SK-N-SH (cell line): ENCODE measurements around the gene SPEM3. TPM values are rescaled to one million over a fixed set of nuclear protein-coding genes. Genes with fewer than 3 reads are reported as not detected.

Experiments used
- CTCF ChIA-PET: fragments of 300-600, 350-600 bp; formaldehyde crosslinking; extraction: SDS; loops from one replicate; lab custom pipeline; 2021; lab: Yijun Ruan, JAX
- POLR2A ChIA-PET: fragments of 350-600 bp; sonication (Branson Sonifier 250); formaldehyde crosslinking; extraction: SDS; loops from one replicate; lab custom pipeline; 2020; ENCODE audit warnings: antibody characterized with exemption, inconsistent platforms; lab: Yijun Ruan, JAX
- DNase-seq: peaks from one replicate; pipeline ENCODE4 v3.0.0; 2012
- H2AFZ ChIP-seq: fragments of 200-600 bp; sonication (generic); 2 replicates; pipeline ENCODE4 v1.8.1; 2016; ENCODE audit warnings: antibody characterized with exemption, mild to moderate bottlenecking, low read depth
- H3F3A ChIP-seq: fragments of 200-600 bp; sonication (generic); replicated peaks from 2 replicates; pipeline ENCODE3; 2016; ENCODE audit warnings: antibody characterized with exemption, mild to moderate bottlenecking; ENCODE audit not compliant: insufficient read depth
- H3K27ac ChIP-seq, 2 experiments: fragments of 200-500 bp in 1 of 2; fragments of 200-600 bp in 1 of 2; sonication (Bioruptor generic) in 1 of 2; sonication (generic), shearing (Covaris generic) in 1 of 2; 2 replicates each; pipeline versions ENCODE4 v1.5.1 to v1.6.1; 2014 to 2016; ENCODE audit warnings: low read depth in 2 of 2, inconsistent platforms in 1 of 2, low read length in 1 of 2, mild to moderate bottlenecking in 1 of 2, mixed read lengths in 1 of 2
- H3K27me3 ChIP-seq: fragments of 200-600 bp; sonication (generic), shearing (Covaris generic); 2 replicates; pipeline ENCODE4 v1.6.1; 2016; ENCODE audit warnings: mixed run types; ENCODE audit not compliant: insufficient read depth
- H3K36me3 ChIP-seq, 2 experiments: fragments of 200-500 bp in 1 of 2; fragments of 200-600 bp in 1 of 2; sonication (Bioruptor generic) in 1 of 2; sonication (generic) in 1 of 2; replicated peaks in 1 of 2; 2 replicates each; pipeline versions ENCODE3 to v1.5.1; 2014 to 2016; ENCODE audit warnings: low read length in 1 of 2, mild to moderate bottlenecking in 1 of 2; ENCODE audit not compliant: insufficient read depth in 2 of 2, control insufficient read depth in 1 of 2
- H3K4me1 ChIP-seq, 2 experiments: fragments of 200-500 bp in 1 of 2; fragments of 200-600 bp in 1 of 2; sonication (Bioruptor generic) in 1 of 2; sonication (generic), shearing (Covaris generic) in 1 of 2; 2 replicates each; pipeline versions ENCODE4 v1.5.1 to v1.6.1; 2014 to 2016; ENCODE audit warnings: low read depth in 1 of 2, low read length in 1 of 2, mixed run types in 1 of 2; ENCODE audit not compliant: insufficient read depth in 2 of 2, control insufficient read depth in 1 of 2
- H3K4me2 ChIP-seq: fragments of 200-600 bp; sonication (generic), shearing (Covaris generic); 2 replicates; pipeline ENCODE4 v1.6.1; 2017; ENCODE audit warnings: mixed run types
- H3K4me3 ChIP-seq, 2 experiments: fragments of 200-500 bp in 1 of 2; fragments of 200-600 bp in 1 of 2; sonication (Bioruptor generic) in 1 of 2; sonication (generic), shearing (Covaris generic) in 1 of 2; 2 replicates each; pipeline versions ENCODE4 v1.5.1 to v1.8.1; 2014 to 2016; ENCODE audit warnings: low read depth in 2 of 2, inconsistent platforms in 1 of 2, low read length in 1 of 2, mild to moderate bottlenecking in 1 of 2, mixed read lengths in 1 of 2, moderate library complexity in 1 of 2
- H3K79me2 ChIP-seq: fragments of 200-600 bp; sonication (generic); 2 replicates; pipeline ENCODE4 v1.8.1; 2017; ENCODE audit warnings: mild to moderate bottlenecking; ENCODE audit not compliant: insufficient read depth
- H3K9ac ChIP-seq: fragments of 200-600 bp; sonication (generic); 2 replicates; pipeline ENCODE4 v1.6.1; 2017; ENCODE audit warnings: mixed run types
- H3K9me2 ChIP-seq: fragments of 200-600 bp; sonication (generic); 2 replicates; pipeline ENCODE4 v1.6.1; 2017; ENCODE audit warnings: mixed run types
- H3K9me3 ChIP-seq: fragments of 200-600 bp; sonication (generic); 2 replicates; pipeline ENCODE4 v1.6.1; 2017; ENCODE audit warnings: mixed run types, mild to moderate bottlenecking, moderate library complexity
- H4K20me1 ChIP-seq: fragments of 200-600 bp; sonication (generic); 2 replicates; pipeline ENCODE4 v1.6.1; 2017; ENCODE audit warnings: mild to moderate bottlenecking, mixed run types; ENCODE audit not compliant: insufficient read depth
- ELF1 ChIP-seq: IDR thresholded peaks from 2 replicates; pipeline ENCODE4 v1.4.0; 2012
- EP300 ChIP-seq, 2 experiments: IDR thresholded peaks; 2 replicates each; pipeline versions ENCODE4 v1.4.0 to v1.6.1; 2012; ENCODE audit warnings: borderline replicate concordance in 1 of 2, low read depth in 1 of 2, low read length in 1 of 2
- EZH2phosphoT487 ChIP-seq: fragments of 200-600 bp; sonication (generic); IDR thresholded peaks from 2 replicates; pipeline ENCODE4 v1.6.1; 2017; ENCODE audit warnings: low read depth, mixed run types, mild to moderate bottlenecking, antibody characterized with exemption, moderate library complexity, borderline replicate concordance
- FOXJ3 ChIP-seq: sonication (generic); formaldehyde crosslinking; IDR thresholded peaks from 2 replicates; pipeline ENCODE4 v1.5.1; 2020; ENCODE audit warnings: mild to moderate bottlenecking, missing genetic modification reagents
- FOXM1 ChIP-seq: IDR thresholded peaks from 2 replicates; pipeline ENCODE4 v1.4.0; 2012; ENCODE audit warnings: low read depth, mild to moderate bottlenecking
- MXI1 ChIP-seq: IDR thresholded peaks from 2 replicates; pipeline ENCODE4 v1.6.1; 2012; ENCODE audit warnings: mild to moderate bottlenecking, low read depth, low read length, improper control_type of control experiment
- NRF1 ChIP-seq: IDR thresholded peaks from 2 replicates; pipeline ENCODE4 v1.6.1; 2012; ENCODE audit warnings: low read depth, mild to moderate bottlenecking, low read length
- RAD21 ChIP-seq: IDR thresholded peaks from 2 replicates; pipeline ENCODE4 v1.6.1; 2012; ENCODE audit warnings: mild to moderate bottlenecking, low read length
- RCOR1 ChIP-seq: fragments of 150-350 bp; IDR thresholded peaks from 2 replicates; pipeline ENCODE4 v1.6.1; 2017; ENCODE audit warnings: antibody characterized with exemption, low read length
- RXRA ChIP-seq: IDR thresholded peaks from 2 replicates; pipeline ENCODE4 v1.4.0; 2012; ENCODE audit warnings: low read depth, mild to moderate bottlenecking, borderline replicate concordance
- TAF1 ChIP-seq: IDR thresholded peaks from 2 replicates; pipeline ENCODE4 v1.6.1; 2012; ENCODE audit warnings: low read depth, mild to moderate bottlenecking, low read length, moderate library complexity, borderline replicate concordance
- TEAD4 ChIP-seq: IDR thresholded peaks from 2 replicates; pipeline ENCODE4 v1.4.0; 2012; ENCODE audit warnings: mild to moderate bottlenecking, borderline replicate concordance; ENCODE audit not compliant: insufficient read depth
- WGBS: methylation state at CpG from one replicate; pipeline ENCODE4 v1.1.6; 2017; ENCODE audit warnings: low lambda C conversion rate; 5-methylcytosine and 5-hydroxymethylcytosine counted together
- polyA plus RNA-seq, 3 experiments: library from polyadenylated mRNA; depleted of rRNA; stranded (reverse); fragments of >200 nt; gene quantifications; 2 replicates each; pipeline ENCODE4 v1.2.3, GENCODE V29; 2012
- TF ChIP-seq, protein P1 (sequence below): IDR thresholded peaks from 2 replicates; pipeline ENCODE4 v1.6.1; 2012; ENCODE audit warnings: mild to moderate bottlenecking, low read depth, low read length, moderate library complexity
- TF ChIP-seq, protein P2 (sequence below): fragments of 150-350 bp; IDR thresholded peaks from 2 replicates; pipeline ENCODE4 v1.6.1; 2017; ENCODE audit warnings: antibody characterized with exemption, low read length, low read depth, borderline replicate concordance
- TF ChIP-seq, protein P3 (sequence below): IDR thresholded peaks from 2 replicates; pipeline ENCODE4 v1.4.0; 2012; ENCODE audit warnings: low read depth, borderline replicate concordance

The SPEM3 gene
- polyA plus RNA-seq, 1 of the 3 experiments (the other 2 are of a cell fraction): not detected

DNA sequence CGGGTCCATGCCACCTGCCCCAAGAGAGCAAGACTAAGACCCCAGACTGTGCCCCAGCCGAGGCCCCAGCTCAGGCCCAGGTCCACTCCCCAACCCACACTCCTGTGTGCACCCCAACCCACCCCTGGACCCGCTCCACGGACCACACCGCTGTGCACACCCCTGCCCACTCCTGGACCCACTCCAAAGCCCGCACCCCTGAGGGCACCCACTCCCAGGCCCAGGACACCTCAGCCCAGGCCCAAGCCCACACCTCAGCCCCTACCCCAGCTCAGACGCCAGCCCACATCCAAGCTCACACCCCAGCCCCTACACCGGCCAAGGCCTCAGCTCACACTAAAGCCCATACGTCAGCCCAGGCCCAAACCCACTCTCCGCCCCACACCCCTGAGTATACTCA, 1.1 kb downstream of the SPEM3 start:
- Histone ChIP-seq H3K4me2 (no peak overlapping the region), H3K4me3 (no peak overlapping the region), H3F3A (peaks cover 6% of the 10 kb centered on the region), H2AFZ (no peak overlapping the region), H3K9me2 (no peaks in the 10 kb centered on the region), H3K27me3 (no peaks in the 10 kb centered on the region), H3K36me3 (no peaks in the 10 kb centered on the region), H4K20me1 (no peaks in the 10 kb centered on the region), H3K79me2 (no peaks in the 10 kb centered on the region), H3K27ac (no peak overlapping the region), H3K9me3 (no peaks in the 10 kb centered on the region), H3K4me1 (no peaks in the 10 kb centered on the region), H3K9ac (no peak overlapping the region)
- WGBS: 78% methylated on average over 9 of the region's 10 CpGs
- POLR2A ChIA-PET: no interaction called here
- DNase-seq: no peak
- CTCF ChIA-PET: interaction anchor here (0.6 to 0.8 kb wide), 2 partner anchors 61 to 77 kb away, joined by 3 read pairs; partner anchors contain the start of gene KCTD11
- TF ChIP-seq FOXJ3 (CRISPR knock-in tag): no peak
- TF ChIP-seq EZH2phosphoT487: no peak
- TF ChIP-seq RAD21: no peak
- TF ChIP-seq, protein P1, sequence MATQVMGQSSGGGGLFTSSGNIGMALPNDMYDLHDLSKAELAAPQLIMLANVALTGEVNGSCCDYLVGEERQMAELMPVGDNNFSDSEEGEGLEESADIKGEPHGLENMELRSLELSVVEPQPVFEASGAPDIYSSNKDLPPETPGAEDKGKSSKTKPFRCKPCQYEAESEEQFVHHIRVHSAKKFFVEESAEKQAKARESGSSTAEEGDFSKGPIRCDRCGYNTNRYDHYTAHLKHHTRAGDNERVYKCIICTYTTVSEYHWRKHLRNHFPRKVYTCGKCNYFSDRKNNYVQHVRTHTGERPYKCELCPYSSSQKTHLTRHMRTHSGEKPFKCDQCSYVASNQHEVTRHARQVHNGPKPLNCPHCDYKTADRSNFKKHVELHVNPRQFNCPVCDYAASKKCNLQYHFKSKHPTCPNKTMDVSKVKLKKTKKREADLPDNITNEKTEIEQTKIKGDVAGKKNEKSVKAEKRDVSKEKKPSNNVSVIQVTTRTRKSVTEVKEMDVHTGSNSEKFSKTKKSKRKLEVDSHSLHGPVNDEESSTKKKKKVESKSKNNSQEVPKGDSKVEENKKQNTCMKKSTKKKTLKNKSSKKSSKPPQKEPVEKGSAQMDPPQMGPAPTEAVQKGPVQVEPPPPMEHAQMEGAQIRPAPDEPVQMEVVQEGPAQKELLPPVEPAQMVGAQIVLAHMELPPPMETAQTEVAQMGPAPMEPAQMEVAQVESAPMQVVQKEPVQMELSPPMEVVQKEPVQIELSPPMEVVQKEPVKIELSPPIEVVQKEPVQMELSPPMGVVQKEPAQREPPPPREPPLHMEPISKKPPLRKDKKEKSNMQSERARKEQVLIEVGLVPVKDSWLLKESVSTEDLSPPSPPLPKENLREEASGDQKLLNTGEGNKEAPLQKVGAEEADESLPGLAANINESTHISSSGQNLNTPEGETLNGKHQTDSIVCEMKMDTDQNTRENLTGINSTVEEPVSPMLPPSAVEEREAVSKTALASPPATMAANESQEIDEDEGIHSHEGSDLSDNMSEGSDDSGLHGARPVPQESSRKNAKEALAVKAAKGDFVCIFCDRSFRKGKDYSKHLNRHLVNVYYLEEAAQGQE: no peak
- TF ChIP-seq RCOR1: no peak
- TF ChIP-seq, protein P2, sequence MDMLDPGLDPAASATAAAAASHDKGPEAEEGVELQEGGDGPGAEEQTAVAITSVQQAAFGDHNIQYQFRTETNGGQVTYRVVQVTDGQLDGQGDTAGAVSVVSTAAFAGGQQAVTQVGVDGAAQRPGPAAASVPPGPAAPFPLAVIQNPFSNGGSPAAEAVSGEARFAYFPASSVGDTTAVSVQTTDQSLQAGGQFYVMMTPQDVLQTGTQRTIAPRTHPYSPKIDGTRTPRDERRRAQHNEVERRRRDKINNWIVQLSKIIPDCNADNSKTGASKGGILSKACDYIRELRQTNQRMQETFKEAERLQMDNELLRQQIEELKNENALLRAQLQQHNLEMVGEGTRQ: no peak
- TF ChIP-seq ELF1: no peak
- TF ChIP-seq, protein P3, sequence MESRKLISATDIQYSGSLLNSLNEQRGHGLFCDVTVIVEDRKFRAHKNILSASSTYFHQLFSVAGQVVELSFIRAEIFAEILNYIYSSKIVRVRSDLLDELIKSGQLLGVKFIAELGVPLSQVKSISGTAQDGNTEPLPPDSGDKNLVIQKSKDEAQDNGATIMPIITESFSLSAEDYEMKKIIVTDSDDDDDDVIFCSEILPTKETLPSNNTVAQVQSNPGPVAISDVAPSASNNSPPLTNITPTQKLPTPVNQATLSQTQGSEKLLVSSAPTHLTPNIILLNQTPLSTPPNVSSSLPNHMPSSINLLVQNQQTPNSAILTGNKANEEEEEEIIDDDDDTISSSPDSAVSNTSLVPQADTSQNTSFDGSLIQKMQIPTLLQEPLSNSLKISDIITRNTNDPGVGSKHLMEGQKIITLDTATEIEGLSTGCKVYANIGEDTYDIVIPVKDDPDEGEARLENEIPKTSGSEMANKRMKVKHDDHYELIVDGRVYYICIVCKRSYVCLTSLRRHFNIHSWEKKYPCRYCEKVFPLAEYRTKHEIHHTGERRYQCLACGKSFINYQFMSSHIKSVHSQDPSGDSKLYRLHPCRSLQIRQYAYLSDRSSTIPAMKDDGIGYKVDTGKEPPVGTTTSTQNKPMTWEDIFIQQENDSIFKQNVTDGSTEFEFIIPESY: no peak
- TF ChIP-seq MXI1: no peak
- TF ChIP-seq TAF1: no peak
- no peak for TF ChIP-seq EP300 (IDR thresholded peaks at IDR 0.05; ENCODE audit: borderline replicate concordance in 1 of 2, low read depth in 1 of 2, low read length in 1 of 2)
- TF ChIP-seq TEAD4: no peak
- TF ChIP-seq FOXM1: no peak
- TF ChIP-seq NRF1: no peak
- no peak for TF ChIP-seq RXRA
